GM20431 (cell line): Measurements from ENCODE around the gene ULBP1.
"Not testable (repeated sequence)": the region's sequence is repeated elsewhere in the genome, so short reads cannot be mapped to it uniquely, and the experiment has no call there.

Experiments
- in situ Hi-C: fragments of 300-500 bp; cut with MseI, MboI; formaldehyde crosslinking; loops from one replicate; pipeline ENCODE4 v1.15.0; 2020; ENCODE audit warnings: low sequenced_read_pairs; ENCODE audit not compliant: unreplicated experiment

The ULBP1 gene

GRCh38 chr6:149963462-149964307, at the start of gene ULBP1:
TSS of gene ULBP1 (plus strand) at chr6:149963943. CDS start at chr6:149964050, 107 bp downstream.
- in situ Hi-C loops, result no loop called here

- in situ Hi-C loops, result no loop called here
Observed at GRCh38 chr6:149915970-149916865, 47.5 kb upstream of the ULBP1 start.

GRCh38 chr6:149917679-149918078, 46.1 kb upstream of the ULBP1 start:
- in situ Hi-C loops, result no loop called here

- in situ Hi-C loops, result no loop called here
Observed at GRCh38 chr6:149918151-149918905, 45.4 kb upstream of the ULBP1 start.

GRCh38 chr6:149919126-149919833, 44.5 kb upstream of the ULBP1 start:
- in situ Hi-C loops, result not testable (repeated sequence)

- in situ Hi-C loops, result loop anchor here (10.0 kb wide), 1 partner anchor 85 kb away; no protein-coding TSS in a partner anchor
Observed at GRCh38 chr6:149919834-149920225, 43.9 kb upstream of the ULBP1 start.

GRCh38 chr6:149921361-149921760, 42.4 kb upstream of the ULBP1 start:
- in situ Hi-C loops, result loop anchor here (10.0 kb wide), 1 partner anchor 87 kb away; no protein-coding TSS in a partner anchor

- in situ Hi-C loops, result loop anchor here (10.0 kb wide), 1 partner anchor 87 kb away; no protein-coding TSS in a partner anchor
Observed at GRCh38 chr6:149922091-149922490, 41.7 kb upstream of the ULBP1 start.

GRCh38 chr6:149922642-149923326, 41.0 kb upstream of the ULBP1 start, which contains the start of gene RAET1G:
TSS of gene RAET1G (minus strand) at chr6:149923121. CDS start at chr6:149923010, 111 bp downstream.
- in situ Hi-C loops, result loop anchor here (10.0 kb wide), 1 partner anchor 88 kb away; no protein-coding TSS in a partner anchor

- in situ Hi-C loops, result loop anchor here (10.0 kb wide), 1 partner anchor 89 kb away; no protein-coding TSS in a partner anchor
Observed at GRCh38 chr6:149923327-149923986, 40.3 kb upstream of the ULBP1 start.

GRCh38 chr6:149924206-149924932, 39.4 kb upstream of the ULBP1 start:
- in situ Hi-C loops, result loop anchor here (10.0 kb wide), 1 partner anchor 90 kb away; no protein-coding TSS in a partner anchor

- in situ Hi-C loops, result loop anchor here (10.0 kb wide), 1 partner anchor 90 kb away; no protein-coding TSS in a partner anchor
Observed at GRCh38 chr6:149924933-149925252, 38.9 kb upstream of the ULBP1 start.

GRCh38 chr6:149925253-149925973, 38.3 kb upstream of the ULBP1 start:
- in situ Hi-C loops, result loop anchor here (10.0 kb wide), 1 partner anchor 91 kb away; no protein-coding TSS in a partner anchor

- in situ Hi-C loops, result loop anchor here (10.0 kb wide), 1 partner anchor 91 kb away; no protein-coding TSS in a partner anchor
Observed at GRCh38 chr6:149925974-149926777, 37.6 kb upstream of the ULBP1 start.

- in situ Hi-C loops, result loop anchor here (10.0 kb wide), 1 partner anchor 92 kb away; no protein-coding TSS in a partner anchor
Observed at GRCh38 chr6:149927025-149927424, 36.7 kb upstream of the ULBP1 start.

GRCh38 chr6:149929422-149929821, 34.3 kb upstream of the ULBP1 start:
- in situ Hi-C loops, result loop anchor here (10.0 kb wide), 1 partner anchor 95 kb away; no protein-coding TSS in a partner anchor
